Measurements from ENCODE around the gene ANKRD33B. TPM values are rescaled to one million over a fixed set of nuclear protein-coding genes. Genes with fewer than 3 reads are reported as not detected.

The ANKRD33B gene
- total and polyA plus RNA-seq, 9 of the 15 experiments (the other 6 are each of a cell fraction or from before 2014, with no cell fraction given), result 0.10 to 1.7 (median 0.40) TPM

DNA sequence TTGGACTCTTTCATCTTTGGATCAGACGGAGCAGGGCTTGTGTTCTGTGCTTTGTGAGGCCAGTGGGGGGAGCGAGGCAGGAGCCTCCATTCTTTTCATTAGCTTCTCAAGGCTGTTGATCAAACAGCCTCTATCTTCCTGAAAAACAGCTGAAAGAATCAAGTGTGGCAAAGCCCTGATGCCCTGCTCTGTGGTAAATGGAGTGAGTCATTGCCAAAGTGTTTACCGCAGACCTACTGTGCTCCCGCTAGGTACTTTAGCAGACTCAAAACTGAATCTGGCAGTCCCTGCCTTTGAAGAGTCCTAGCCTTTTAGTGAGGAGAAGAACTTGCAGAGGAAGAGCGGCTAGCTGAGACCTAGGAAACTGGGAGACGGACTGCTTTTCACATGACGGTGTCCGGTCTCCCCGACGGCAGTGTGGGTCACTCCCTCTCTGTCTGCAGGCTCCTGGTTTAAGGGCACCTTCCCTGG lies 3.3 kb downstream of the ANKRD33B start:
- peaks cover 7% of the 10 kb centered on the region for H4K20me1 ChIP-seq (replicated peaks; ENCODE audit: control insufficient read depth, insufficient read depth, low read length)
- H3K4me3 ChIP-seq, result no peak overlapping the region
- ATAC-seq (no peak), FAIRE-seq (no peak), DNase-seq (ENCODE audit: extremely low read depth in 1 of 4, low spot score in 3 of 4) (peak in 1 of 4 experiments; percentile 10)
- in situ Hi-C loops (cut with MboI), result no loop called here
- peaks cover 3 to 39% of the 10 kb centered on the region in 2 experiments; a peak in 3 of 5 replicates for H3K27me3 ChIP-seq (ENCODE audit: control insufficient read depth in 2 of 2, insufficient read depth in 2 of 2, low read length in 2 of 2)
- TF ChIP-seq TAF15 (IDR thresholded peaks at IDR 0.05; ENCODE audit: low read depth, low read length), result no peak
- no peak for TF ChIP-seq JUNB (CRISPR knock-in tag; conservative IDR thresholded peaks at IDR 0.05)
- TF ChIP-seq NFE2L1 (tag; IDR thresholded peaks at IDR 0.05; ENCODE audit: borderline replicate concordance, low read depth), result no peak
- peak; percentile 74; the same call in 1 of the 2 replicates for TF ChIP-seq ZKSCAN1 (IDR thresholded peaks at IDR 0.05; ENCODE audit: low read depth, low read length)
- H3K36me3 ChIP-seq (ENCODE audit: control insufficient read depth, insufficient read depth, low read length), result no peaks in the 10 kb centered on the region
- 72% methylated on average over 10 of the region's 10 CpGs for WGBS (ENCODE audit: insufficient coverage, low coverage, missing lambda C conversion rate)
- POLR2A ChIA-PET, result interaction anchor here (1.4 to 3.1 kb wide), 4 partner anchors 10 to 203 kb away, joined by 3 to 16 read pairs (median 4); no protein-coding TSS in a partner anchor
- H3K9me1 ChIP-seq (ENCODE audit: control insufficient read depth, insufficient read depth, low read length), result no peaks in the 10 kb centered on the region
- H3K4me2 ChIP-seq (ENCODE audit: insufficient read depth, low read length), result no peak overlapping the region
- no peak overlapping the region for H3K9ac ChIP-seq (ENCODE audit: insufficient read depth in 1 of 2, low read depth in 2 of 2, low read length in 2 of 2)
- H3K9me3 ChIP-seq (replicated peaks; ENCODE audit: control insufficient read depth, insufficient read depth, low read depth, low read length), result no peaks in the 10 kb centered on the region
- H2AFZ ChIP-seq (ENCODE audit: low read depth, low read length), result no peak overlapping the region
- intact Hi-C loops (cut with micrococcal nuclease), result no loop called here
- H3K79me2 ChIP-seq (ENCODE audit: control insufficient read depth, insufficient read depth, low read length), result no peaks in the 10 kb centered on the region
- CTCF ChIA-PET (ENCODE audit: low intra/inter-chr PET ratio), result no interaction called here
- BruUV-seq (replicated peaks), result no TSS peak
- no peak overlapping the region for H3K27ac ChIP-seq (ENCODE audit: extremely low read depth, low read depth, low read length)
- peaks cover 0 to 31% of the 10 kb centered on the region in 2 experiments; a peak in 2 of 5 replicates for H3K4me1 ChIP-seq (replicated peaks in 1 of 2; ENCODE audit: control insufficient read depth in 2 of 2, insufficient read depth in 2 of 2, low read length in 2 of 2)

DNA sequence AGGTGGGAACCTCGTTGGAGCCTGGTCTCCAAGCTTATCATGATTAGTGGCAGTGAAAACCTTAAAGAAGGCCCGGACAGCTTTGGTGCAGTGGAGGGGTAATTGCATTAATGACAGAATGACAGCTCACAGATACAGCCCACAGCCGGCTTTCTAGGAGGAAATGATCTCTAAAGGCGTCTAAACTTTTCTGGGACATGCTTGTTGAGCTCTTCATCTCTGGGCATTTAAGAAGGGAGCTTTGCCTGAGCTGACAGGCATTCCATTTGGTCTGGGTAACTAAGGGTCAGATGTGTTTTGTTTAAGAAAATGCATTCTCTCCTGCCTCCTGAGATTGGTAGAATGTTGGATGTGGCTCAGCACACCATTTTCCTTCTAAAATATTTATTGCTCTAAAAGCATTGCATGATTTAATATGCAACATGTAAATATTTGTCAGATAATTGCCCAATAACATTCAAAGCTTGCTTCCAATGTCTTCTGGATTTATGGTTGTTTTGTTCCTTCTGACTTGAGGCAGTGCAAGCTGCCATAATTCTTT lies 4.0 kb downstream of the ANKRD33B start:
- no peak overlapping the region for H3K27ac ChIP-seq (ENCODE audit: extremely low read depth, low read depth, low read length)
- in situ Hi-C loops (cut with MboI) (no loop called here), intact Hi-C loops (cut with micrococcal nuclease) (no loop called here)
- H4K20me1 ChIP-seq (replicated peaks; ENCODE audit: control insufficient read depth, insufficient read depth, low read length), result peaks cover 7% of the 10 kb centered on the region
- H3K4me3 ChIP-seq, result no peak overlapping the region
- no TSS peak for BruUV-seq (replicated peaks)
- ATAC-seq, result no peak
- no peaks in the 10 kb centered on the region for H3K36me3 ChIP-seq (ENCODE audit: control insufficient read depth, insufficient read depth, low read length)
- WGBS (ENCODE audit: insufficient coverage, low coverage, missing lambda C conversion rate), result 13% methylated on average over 4 of the region's 4 CpGs
- peaks cover 0 to 27% of the 10 kb centered on the region in 2 experiments; a peak in 2 of 5 replicates for H3K4me1 ChIP-seq (replicated peaks in 1 of 2; ENCODE audit: control insufficient read depth in 2 of 2, insufficient read depth in 2 of 2, low read length in 2 of 2)
- no peaks in the 10 kb centered on the region for H3K9me3 ChIP-seq (replicated peaks; ENCODE audit: control insufficient read depth, insufficient read depth, low read depth, low read length)
- no peak overlapping the region for H2AFZ ChIP-seq (ENCODE audit: low read depth, low read length)
- ChIA-PET POLR2A (interaction anchor here (1.4 to 3.1 kb wide), 4 partner anchors 9 to 203 kb away, joined by 3 to 16 read pairs (median 4); no protein-coding TSS in a partner anchor), CTCF (ENCODE audit: low intra/inter-chr PET ratio) (no interaction called here)
- H3K79me2 ChIP-seq (ENCODE audit: control insufficient read depth, insufficient read depth, low read length), result no peaks in the 10 kb centered on the region
- no peaks in the 10 kb centered on the region for H3K9me1 ChIP-seq (ENCODE audit: control insufficient read depth, insufficient read depth, low read length)
- peak in 1 of 4 experiments; percentile 6 for DNase-seq (ENCODE audit: extremely low read depth in 1 of 4, low spot score in 3 of 4)
- no peak overlapping the region for H3K4me2 ChIP-seq (ENCODE audit: insufficient read depth, low read length)
- H3K9ac ChIP-seq (ENCODE audit: insufficient read depth in 1 of 2, low read depth in 2 of 2, low read length in 2 of 2), result no peak overlapping the region
- FAIRE-seq, result peak; percentile 73
- peaks cover under 1 to 32% of the 10 kb centered on the region in 2 experiments; a peak in 3 of 5 replicates for H3K27me3 ChIP-seq (ENCODE audit: control insufficient read depth in 2 of 2, insufficient read depth in 2 of 2, low read length in 2 of 2)
- TF ChIP-seq RAD51 (IDR thresholded peaks at IDR 0.05; ENCODE audit: borderline replicate concordance, low read depth) (no peak), ZNF124 (CRISPR knock-in tag; IDR thresholded peaks at IDR 0.05) (no peak), FOXP1 (CRISPR knock-in tag; IDR thresholded peaks at IDR 0.05) (no peak), CBX8 (IDR thresholded peaks at IDR 0.05; ENCODE audit: borderline replicate concordance, extremely low read depth, low read depth, low read length, poor library complexity, severe bottlenecking) (no peak), CEBPG (CRISPR knock-in tag; IDR thresholded peaks at IDR 0.05) (no peak), CEBPG (tag; conservative IDR thresholded peaks at IDR 0.05 in 1 of 2, IDR thresholded peaks at IDR 0.05 in 1 of 2) (peak in 1 of 2 experiments; percentile 22; a peak in 1 of 4 replicates)

Data from K562 (cell line).